AG09319 (cell line): ENCODE data around the gene TOX3.

Experiments
- DNase-seq: peaks from one replicate; pipeline ENCODE4 v3.0.0-alpha.2; 2010; ENCODE audit warnings: low read depth; ENCODE audit errors: extremely low read depth
- TF ChIP-seq, protein P1 (sequence below): IDR thresholded peaks from 2 replicates; pipeline ENCODE4 v1.5.1; 2011; ENCODE audit warnings: low read depth, mild to moderate bottlenecking, inconsistent platforms, low read length, moderate library complexity

TOX3 gene

DNA sequence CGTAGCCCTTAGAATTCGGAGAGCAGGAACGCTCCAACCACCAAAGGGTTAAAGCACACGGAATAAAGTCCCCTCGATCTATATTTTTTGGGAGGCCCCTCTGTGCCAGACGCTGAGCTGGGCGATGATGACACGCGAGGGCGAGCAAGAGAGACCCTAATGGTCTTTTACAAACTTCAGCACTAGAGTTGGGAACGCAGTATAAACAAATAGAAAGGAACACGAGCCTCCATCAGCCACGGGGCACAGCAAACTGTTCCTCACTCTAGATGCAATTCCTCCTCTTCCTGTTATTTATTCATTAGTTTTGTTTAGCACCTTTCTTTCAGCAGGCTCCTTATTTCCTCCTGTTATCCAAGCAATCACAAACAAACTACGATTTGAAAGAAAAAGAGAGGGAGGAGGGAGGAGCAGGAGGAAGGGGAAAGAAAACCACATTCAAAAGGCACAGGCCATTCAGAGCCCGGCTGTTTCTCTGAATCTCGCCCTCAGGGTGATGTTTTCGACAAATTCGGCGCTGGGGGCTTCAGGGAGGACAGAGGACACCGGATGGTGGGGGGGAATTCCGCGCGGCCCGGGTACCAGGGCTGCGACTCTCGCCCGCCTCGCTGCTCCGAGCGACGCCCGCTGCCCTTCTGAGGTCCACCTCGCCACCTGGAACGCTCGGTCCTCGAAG, 1.6 kb downstream of the TOX3 start:
- TF ChIP-seq, protein P1, sequence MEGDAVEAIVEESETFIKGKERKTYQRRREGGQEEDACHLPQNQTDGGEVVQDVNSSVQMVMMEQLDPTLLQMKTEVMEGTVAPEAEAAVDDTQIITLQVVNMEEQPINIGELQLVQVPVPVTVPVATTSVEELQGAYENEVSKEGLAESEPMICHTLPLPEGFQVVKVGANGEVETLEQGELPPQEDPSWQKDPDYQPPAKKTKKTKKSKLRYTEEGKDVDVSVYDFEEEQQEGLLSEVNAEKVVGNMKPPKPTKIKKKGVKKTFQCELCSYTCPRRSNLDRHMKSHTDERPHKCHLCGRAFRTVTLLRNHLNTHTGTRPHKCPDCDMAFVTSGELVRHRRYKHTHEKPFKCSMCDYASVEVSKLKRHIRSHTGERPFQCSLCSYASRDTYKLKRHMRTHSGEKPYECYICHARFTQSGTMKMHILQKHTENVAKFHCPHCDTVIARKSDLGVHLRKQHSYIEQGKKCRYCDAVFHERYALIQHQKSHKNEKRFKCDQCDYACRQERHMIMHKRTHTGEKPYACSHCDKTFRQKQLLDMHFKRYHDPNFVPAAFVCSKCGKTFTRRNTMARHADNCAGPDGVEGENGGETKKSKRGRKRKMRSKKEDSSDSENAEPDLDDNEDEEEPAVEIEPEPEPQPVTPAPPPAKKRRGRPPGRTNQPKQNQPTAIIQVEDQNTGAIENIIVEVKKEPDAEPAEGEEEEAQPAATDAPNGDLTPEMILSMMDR = no peak
- DNase-seq = no peak

GRCh38 chr16:52544703-52545102, 2.2 kb downstream of the TOX3 start:
- no peak for DNase-seq
- TF ChIP-seq, protein P1 = no peak

GRCh38 chr16:52543654-52544053, 3.3 kb downstream of the TOX3 start:
- TF ChIP-seq, protein P1 = no peak
- no peak for DNase-seq

- TF ChIP-seq, protein P1 = no peak
- DNase-seq = no peak
Observed at GRCh38 chr16:52540910-52541309, 6.0 kb downstream of the TOX3 start.

- DNase-seq = no peak
- TF ChIP-seq, protein P1 = no peak
Observed at GRCh38 chr16:52539191-52539590, 7.8 kb downstream of the TOX3 start.

- TF ChIP-seq, protein P1 = no peak
- DNase-seq = no peak
Observed at GRCh38 chr16:52538511-52538910, 8.4 kb downstream of the TOX3 start.

DNA sequence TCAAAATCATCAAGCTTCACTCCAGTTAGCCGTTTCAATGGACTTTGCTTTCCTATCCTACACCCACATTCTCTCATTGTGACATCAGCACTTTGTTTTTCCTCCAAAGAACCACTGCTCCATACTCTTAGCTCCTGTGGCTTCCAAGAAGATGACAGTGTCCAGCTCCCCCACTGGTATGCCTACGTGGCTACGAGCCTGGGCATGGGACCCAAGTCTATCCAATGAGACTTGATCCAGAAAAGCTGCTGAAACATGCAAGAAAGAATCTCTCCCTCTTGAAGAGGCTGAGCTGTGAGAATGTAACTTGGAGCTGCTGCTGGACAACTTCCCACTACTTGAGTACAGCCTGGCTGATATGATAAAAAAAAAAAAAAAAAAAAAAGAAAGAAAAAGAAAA, 9.4 kb downstream of the TOX3 start:
- TF ChIP-seq, protein P1 = no peak
- no peak for DNase-seq
